Hepatocyte (in vitro differentiated cells): ENCODE data around the gene SV2C. TPM values are rescaled to one million over a fixed set of nuclear protein-coding genes. Genes with fewer than 3 reads are reported as not detected.

Experiments
- DNase-seq: peaks from one replicate; pipeline ENCODE4 v3.0.0-alpha.2; 2016; ENCODE audit warnings: low spot score
- H2AFZ ChIP-seq: fragments of 200-600 bp; sonication (generic); 2 replicates; pipeline ENCODE4 v1.6.0; 2016; ENCODE audit warnings: antibody characterized with exemption, mild to moderate bottlenecking
- H3K27ac ChIP-seq: fragments of 200-600 bp; sonication (generic); 2 replicates; pipeline ENCODE4 v1.5.1; 2016; ENCODE audit warnings: mild to moderate bottlenecking
- H3K27me3 ChIP-seq: fragments of 200-600 bp; sonication (generic); 2 replicates; pipeline ENCODE4 v1.6.1; 2016
- H3K36me3 ChIP-seq: fragments of 200-600 bp; sonication (generic); replicated peaks from 2 replicates; pipeline ENCODE4 v1.5.1; 2016; ENCODE audit warnings: low read depth; ENCODE audit not compliant: insufficient read depth
- H3K4me1 ChIP-seq: fragments of 200-600 bp; sonication (generic); 2 replicates; pipeline ENCODE4 v1.5.1; 2016; ENCODE audit warnings: mild to moderate bottlenecking, moderate library complexity; ENCODE audit not compliant: insufficient read depth
- H3K4me2 ChIP-seq: fragments of 200-600 bp; sonication (generic); 2 replicates; pipeline ENCODE4 v1.6.0; 2016
- H3K4me3 ChIP-seq: fragments of 200-600 bp; sonication (generic); 2 replicates; pipeline ENCODE4 v1.5.1; 2016; ENCODE audit warnings: mild to moderate bottlenecking
- H3K79me2 ChIP-seq: fragments of 200-600 bp; sonication (generic); 2 replicates; pipeline ENCODE4 v1.6.0; 2017; ENCODE audit warnings: mild to moderate bottlenecking
- H3K9me2 ChIP-seq: fragments of 200-600 bp; sonication (generic); replicated peaks from 2 replicates; pipeline ENCODE4 v1.6.0; 2017; ENCODE audit warnings: mild to moderate bottlenecking; ENCODE audit not compliant: insufficient read depth
- H3K9me3 ChIP-seq: fragments of 200-600 bp; sonication (generic); 2 replicates; pipeline ENCODE4 v1.5.1; 2016; ENCODE audit warnings: low read depth, mild to moderate bottlenecking
- H4K20me1 ChIP-seq: fragments of 200-600 bp; sonication (generic); 2 replicates; pipeline ENCODE4 v1.6.0; 2016; ENCODE audit warnings: mild to moderate bottlenecking; ENCODE audit not compliant: insufficient read depth, poor library complexity, severe bottlenecking
- CTCF ChIP-seq: fragments of 200-600 bp; sonication (generic); IDR thresholded peaks from 2 replicates; pipeline ENCODE4 v1.5.1; 2016; ENCODE audit warnings: antibody characterized with exemption, mild to moderate bottlenecking; ENCODE audit not compliant: poor library complexity
- EZH2 ChIP-seq: fragments of 200-600 bp; sonication (generic); IDR thresholded peaks from 2 replicates; pipeline ENCODE4 v1.6.1; 2016; ENCODE audit warnings: antibody characterized with exemption, mild to moderate bottlenecking, borderline replicate concordance
- EZH2phosphoT487 ChIP-seq: fragments of 200-600 bp; sonication (generic); IDR thresholded peaks from one replicate; pipeline ENCODE4 v1.6.1; 2018; ENCODE audit warnings: antibody characterized with exemption, mild to moderate bottlenecking, low read depth, moderate library complexity; ENCODE audit not compliant: unreplicated experiment, severe bottlenecking
- WGBS: methylation state at CpG from one replicate; pipeline ENCODE4 v1.1.6; 2016; ENCODE audit warnings: low lambda C conversion rate; ENCODE audit errors: missing lambda C conversion rate; 5-methylcytosine and 5-hydroxymethylcytosine counted together
- polyA plus RNA-seq: library from polyadenylated mRNA; unstranded; fragments of >200 nt; fragmentation: Nextera tagmentation; extraction: Ambion mirVana; gene quantifications from 2 replicates; pipeline ENCODE4 v1.2.1, GENCODE V29; 2016
- total RNA-seq: library from RNA; depleted of rRNA; stranded (reverse); fragments of >200 nt; gene quantifications from 2 replicates; pipeline ENCODE4 v1.2.3, GENCODE V29; 2014

The SV2C gene
- total and polyA plus RNA-seq, 2 experiments from 2014 or later, result under 0.01 to 0.05 TPM

GRCh38 chr5:76329346-76329745 lies 246.2 kb downstream of the SV2C start:
- DNase-seq, result no peak
- no peaks in the 10 kb centered on the region for H3K9me3 ChIP-seq
- H3K36me3 ChIP-seq, result no peaks in the 10 kb centered on the region
- H2AFZ ChIP-seq, result no peak overlapping the region
- H3K4me3 ChIP-seq, result no peak overlapping the region
- H3K4me2 ChIP-seq, result no peak overlapping the region
- H3K9me2 ChIP-seq, result no peaks in the 10 kb centered on the region
- no peaks in the 10 kb centered on the region for H3K27me3 ChIP-seq
- peaks cover 31% of the 10 kb centered on the region for H3K4me1 ChIP-seq
- H3K27ac ChIP-seq, result no peak overlapping the region
- no peaks in the 10 kb centered on the region for H4K20me1 ChIP-seq
- TF ChIP-seq EZH2phosphoT487 (no peak), EZH2 (no peak), CTCF (no peak)
- H3K79me2 ChIP-seq, result no peaks in the 10 kb centered on the region

- Histone ChIP-seq H2AFZ (no peak overlapping the region), H3K4me1 (peaks cover 24% of the 10 kb centered on the region), H3K27ac (no peak overlapping the region), H3K4me2 (no peak overlapping the region), H3K36me3 (no peaks in the 10 kb centered on the region), H3K27me3 (no peaks in the 10 kb centered on the region), H3K9me3 (no peaks in the 10 kb centered on the region), H4K20me1 (no peaks in the 10 kb centered on the region), H3K4me3 (no peak overlapping the region), H3K9me2 (no peaks in the 10 kb centered on the region), H3K79me2 (no peaks in the 10 kb centered on the region)
- WGBS, result 78% methylated on average over 4 of the region's 4 CpGs
- TF ChIP-seq EZH2 (no peak), EZH2phosphoT487 (no peak), CTCF (no peak)
- no peak for DNase-seq
These were observed 247.9 kb downstream of the SV2C start for GRCh38 chr5:76331126-76331525.

- 56% methylated on average over 4 of the region's 4 CpGs for WGBS
- Histone ChIP-seq H3K27me3 (no peaks in the 10 kb centered on the region), H2AFZ (no peak overlapping the region), H3K4me3 (no peak overlapping the region), H3K36me3 (no peaks in the 10 kb centered on the region), H3K27ac (peak overlapping the region; percentile 36), H3K4me2 (peak overlapping the region; percentile 31), H3K4me1 (peaks cover 14% of the 10 kb centered on the region), H4K20me1 (no peaks in the 10 kb centered on the region), H3K9me2 (no peaks in the 10 kb centered on the region), H3K9me3 (no peaks in the 10 kb centered on the region), H3K79me2 (no peaks in the 10 kb centered on the region)
- TF ChIP-seq EZH2 (no peak), EZH2phosphoT487 (no peak), CTCF (no peak)
- DNase-seq, result peak; percentile 61
These were observed 248.9 kb downstream of the SV2C start for GRCh38 chr5:76332102-76332501.

DNA sequence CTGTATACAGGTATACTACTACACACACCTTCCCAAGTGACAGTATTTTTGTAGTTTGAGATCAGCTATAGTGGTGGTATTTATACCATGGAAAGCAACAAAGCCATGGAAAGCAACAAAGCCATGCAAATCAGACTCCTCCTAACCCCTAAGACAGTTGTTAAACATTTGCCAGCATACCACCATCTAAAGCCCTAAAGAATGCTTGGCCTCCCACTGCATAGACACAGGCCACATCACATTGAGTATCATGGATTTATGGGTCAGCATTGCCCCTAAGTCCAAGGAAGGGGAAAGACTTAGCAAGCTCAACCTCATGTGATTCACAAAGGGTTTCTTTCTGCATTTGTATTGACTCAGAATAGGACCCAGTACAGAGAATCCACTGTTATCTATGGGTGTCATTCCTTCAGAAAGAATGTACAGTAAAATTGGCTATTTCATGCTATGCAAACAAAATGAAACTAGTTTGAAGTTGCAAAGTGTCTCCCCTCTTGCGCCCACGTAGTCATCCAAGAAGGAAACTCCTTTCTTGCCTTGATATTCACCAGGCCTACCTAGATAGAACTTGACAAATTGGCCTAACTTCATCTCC lies 249.5 kb downstream of the SV2C start:
- no peak for TF ChIP-seq CTCF
- no peak for TF ChIP-seq EZH2phosphoT487
- TF ChIP-seq EZH2, result no peak
- Histone ChIP-seq H3K79me2 (no peaks in the 10 kb centered on the region), H3K4me3 (no peak overlapping the region), H3K27ac (peak overlapping the region; percentile 36), H3K4me1 (peaks cover 15% of the 10 kb centered on the region), H3K9me2 (no peaks in the 10 kb centered on the region), H2AFZ (no peak overlapping the region), H3K9me3 (no peaks in the 10 kb centered on the region), H3K36me3 (no peaks in the 10 kb centered on the region), H3K27me3 (no peaks in the 10 kb centered on the region), H3K4me2 (no peak overlapping the region), H4K20me1 (no peaks in the 10 kb centered on the region)
- 90% methylated on average over 2 of the region's 2 CpGs for WGBS
- DNase-seq, result no peak
